ENCODE measurements around the gene SIGLEC14. TPM values are rescaled to one million over a fixed set of nuclear protein-coding genes. Genes with fewer than 3 reads are reported as not detected.

SIGLEC14 gene
- total RNA-seq, 1 donor, result not detected

GRCh38 chr19:51693819-51694218 is 47.2 kb upstream of the SIGLEC14 start:
- Histone ChIP-seq H3K36me3 (ENCODE audit: insufficient read depth, low read length) (peaks cover 58% of the 10 kb centered on the region), H3K27ac (ENCODE audit: low read depth, low read length) (peak overlapping the region; percentile 45), H3K4me3 (ENCODE audit: insufficient read depth, low read length) (no peak overlapping the region), H3K9me3 (ENCODE audit: low read depth, low read length) (no peaks in the 10 kb centered on the region), H3K79me2 (ENCODE audit: insufficient read depth, low read length) (peaks cover 93% of the 10 kb centered on the region), H3K4me2 (ENCODE audit: insufficient read depth, low read length) (no peak overlapping the region), H3K27me3 (ENCODE audit: insufficient read depth, low read length) (no peaks in the 10 kb centered on the region), H2AFZ (ENCODE audit: low read length) (no peak overlapping the region), H4K20me1 (ENCODE audit: insufficient read depth, low read length) (peaks cover 76% of the 10 kb centered on the region), H3K4me1 (ENCODE audit: insufficient read depth, low read length) (peaks cover 16% of the 10 kb centered on the region)
- no peak for TF ChIP-seq CTCF (IDR thresholded peaks at IDR 0.05; ENCODE audit: extremely low read depth, low read depth, low read length)
- DNase-seq (ENCODE audit: insufficient read length, low spot score, missing footprints), result no peak

- no peaks in the 10 kb centered on the region for H3K9me3 ChIP-seq (ENCODE audit: low read depth, low read length)
- H2AFZ ChIP-seq (ENCODE audit: low read length), result no peak within 1 kb of the TSS
- H3K27ac ChIP-seq (ENCODE audit: low read depth, low read length), result peak within 1 kb of the TSS; percentile 61
- H3K4me1 ChIP-seq (ENCODE audit: insufficient read depth, low read length), result peaks cover 21% of the 10 kb centered on the region
- H3K36me3 ChIP-seq (ENCODE audit: insufficient read depth, low read length), result peaks cover 52% of the 10 kb centered on the region
- no peak for TF ChIP-seq CTCF (IDR thresholded peaks at IDR 0.05; ENCODE audit: extremely low read depth, low read depth, low read length)
- peak within 1 kb of the TSS; percentile 95 for H3K4me2 ChIP-seq (ENCODE audit: insufficient read depth, low read length)
- H3K4me3 ChIP-seq (ENCODE audit: insufficient read depth, low read length), result peak within 1 kb of the TSS; percentile 84
- H3K27me3 ChIP-seq (ENCODE audit: insufficient read depth, low read length), result no peaks in the 10 kb centered on the region
- H4K20me1 ChIP-seq (ENCODE audit: insufficient read depth, low read length), result peaks cover 73% of the 10 kb centered on the region
- no peak for DNase-seq (ENCODE audit: insufficient read length, low spot score, missing footprints)
- peaks cover 92% of the 10 kb centered on the region for H3K79me2 ChIP-seq (ENCODE audit: insufficient read depth, low read length)
Measured at GRCh38 chr19:51693260-51693659, 46.6 kb upstream of the SIGLEC14 start, which contains the start of gene SPACA6. Gene SPACA6, plus strand, starts transcription at chr19:51693330. Its CDS starts 197 bp downstream, at chr19:51693527.

GRCh38 chr19:51692468-51692867 is 45.8 kb upstream of the SIGLEC14 start:
- peaks cover 91% of the 10 kb centered on the region for H3K79me2 ChIP-seq (ENCODE audit: insufficient read depth, low read length)
- peak; percentile 36 for DNase-seq (ENCODE audit: insufficient read length, low spot score, missing footprints)
- H3K4me1 ChIP-seq (ENCODE audit: insufficient read depth, low read length), result peaks cover 29% of the 10 kb centered on the region
- H3K9me3 ChIP-seq (ENCODE audit: low read depth, low read length), result no peaks in the 10 kb centered on the region
- H3K4me2 ChIP-seq (ENCODE audit: insufficient read depth, low read length), result peak overlapping the region; percentile 95
- no peaks in the 10 kb centered on the region for H3K27me3 ChIP-seq (ENCODE audit: insufficient read depth, low read length)
- no peak for TF ChIP-seq CTCF (IDR thresholded peaks at IDR 0.05; ENCODE audit: extremely low read depth, low read depth, low read length)
- H3K27ac ChIP-seq (ENCODE audit: low read depth, low read length), result peak overlapping the region; percentile 61
- H4K20me1 ChIP-seq (ENCODE audit: insufficient read depth, low read length), result peaks cover 65% of the 10 kb centered on the region
- peak overlapping the region; percentile 84 for H3K4me3 ChIP-seq (ENCODE audit: insufficient read depth, low read length)
- peaks cover 45% of the 10 kb centered on the region for H3K36me3 ChIP-seq (ENCODE audit: insufficient read depth, low read length)
- H2AFZ ChIP-seq (ENCODE audit: low read length), result no peak overlapping the region

- DNase-seq (ENCODE audit: insufficient read length, low spot score, missing footprints), result peak; percentile 84
- Histone ChIP-seq H3K4me3 (ENCODE audit: insufficient read depth, low read length) (peak overlapping the region; percentile 84), H3K36me3 (ENCODE audit: insufficient read depth, low read length) (peaks cover 38% of the 10 kb centered on the region), H3K4me2 (ENCODE audit: insufficient read depth, low read length) (peak overlapping the region; percentile 95), H4K20me1 (ENCODE audit: insufficient read depth, low read length) (peaks cover 59% of the 10 kb centered on the region), H3K4me1 (ENCODE audit: insufficient read depth, low read length) (peaks cover 34% of the 10 kb centered on the region), H3K27me3 (ENCODE audit: insufficient read depth, low read length) (no peaks in the 10 kb centered on the region), H2AFZ (ENCODE audit: low read length) (no peak overlapping the region), H3K27ac (ENCODE audit: low read depth, low read length) (peak overlapping the region; percentile 61), H3K79me2 (ENCODE audit: insufficient read depth, low read length) (peaks cover 88% of the 10 kb centered on the region), H3K9me3 (ENCODE audit: low read depth, low read length) (no peaks in the 10 kb centered on the region)
- no peak for TF ChIP-seq CTCF (IDR thresholded peaks at IDR 0.05; ENCODE audit: extremely low read depth, low read depth, low read length)
Measured at GRCh38 chr19:51691584-51692428, 45.2 kb upstream of the SIGLEC14 start.

Data from osteoblast (primary cell).